IMR-90 (cell line): ENCODE measurements around the gene CELF5. TPM values are rescaled to one million over a fixed set of nuclear protein-coding genes. Genes with fewer than 3 reads are reported as not detected.

Source experiments
- ATAC-seq: fragments of 200-7000 bp; cut with Tn5 transposase; 2 replicates; pipeline ENCODE4 v1.9.1; 2020; ENCODE audit warnings: low read depth, mild to moderate bottlenecking, moderate library complexity
- BruUV-seq: library from RNA; stranded (reverse); fragments of 400-500 nt; replicated peaks from 2 replicates; lab custom pipeline; 2021; lab: Mats Ljungman, UMichigan
- CTCF ChIA-PET: fragments of 300-600 bp; formaldehyde crosslinking; extraction: SDS; loops from one replicate; lab custom pipeline; 2021; ENCODE audit warnings: antibody characterized with exemption; lab: Yijun Ruan, JAX
- POLR2A ChIA-PET: fragments of 300-600 bp; sonication (Branson Sonifier 250); formaldehyde crosslinking; loops from one replicate; lab custom pipeline; 2022; ENCODE audit warnings: antibody characterized with exemption; ENCODE audit not compliant: unreplicated experiment; lab: Charles Lee
- DNase-seq: peaks from one replicate; pipeline ENCODE4 v3.0.0; 2013
- H2AFZ ChIP-seq: replicated peaks from 2 replicates; pipeline ENCODE3; 2013; ENCODE audit warnings: low read length, mild to moderate bottlenecking; ENCODE audit not compliant: poor library complexity
- H2AK5ac ChIP-seq: 2 replicates; pipeline ENCODE4 v1.6.1; 2013; ENCODE audit warnings: low read depth, low read length, inconsistent platforms
- H2AK9ac ChIP-seq: replicated peaks from 2 replicates; pipeline ENCODE3; 2013; ENCODE audit warnings: mild to moderate bottlenecking, low read depth, low read length, moderate library complexity; ENCODE audit not compliant: poor library complexity
- H2BK120ac ChIP-seq: 2 replicates; pipeline ENCODE4 v1.6.1; 2013; ENCODE audit warnings: low read depth, low read length, inconsistent platforms
- H2BK15ac ChIP-seq: 3 replicates; pipeline ENCODE4 v1.6.1; 2013; ENCODE audit warnings: low read depth, low read length, inconsistent platforms
- H2BK20ac ChIP-seq: 2 replicates; pipeline ENCODE4 v1.6.1; 2013; ENCODE audit warnings: low read depth, mild to moderate bottlenecking, inconsistent platforms, low read length, moderate library complexity
- H2BK5ac ChIP-seq: 2 replicates; pipeline ENCODE4 v1.6.1; 2013; ENCODE audit warnings: mild to moderate bottlenecking, low read depth, low read length, inconsistent platforms; ENCODE audit not compliant: poor library complexity, severe bottlenecking
- H3K14ac ChIP-seq: replicated peaks from 2 replicates; pipeline ENCODE4 v1.6.1; 2013; ENCODE audit warnings: low read depth, low read length, inconsistent platforms
- H3K18ac ChIP-seq: 2 replicates; pipeline ENCODE4 v1.6.1; 2013; ENCODE audit warnings: low read depth, low read length, control low read depth
- H3K23ac ChIP-seq: 2 replicates; pipeline ENCODE4 v1.6.1; 2013; ENCODE audit warnings: low read depth, low read length, inconsistent platforms
- H3K27ac ChIP-seq: 2 replicates; pipeline ENCODE4 v1.5.1; 2013; ENCODE audit warnings: mild to moderate bottlenecking, control low read depth, low read length; ENCODE audit not compliant: insufficient read depth
- H3K27me3 ChIP-seq: 2 replicates; pipeline ENCODE4 v1.6.1; 2013; ENCODE audit warnings: low read length; ENCODE audit not compliant: control insufficient read depth, insufficient read depth
- H3K36me3 ChIP-seq: 2 replicates; pipeline ENCODE4 v1.6.1; 2013; ENCODE audit warnings: low read length, mixed read lengths; ENCODE audit not compliant: control insufficient read depth, insufficient read depth
- H3K4ac ChIP-seq: 2 replicates; pipeline ENCODE4 v1.6.1; 2013; ENCODE audit warnings: low read depth, low read length, inconsistent platforms
- H3K4me1 ChIP-seq: 2 replicates; pipeline ENCODE4 v1.6.1; 2013; ENCODE audit warnings: low read length, mixed read lengths; ENCODE audit not compliant: control insufficient read depth, insufficient read depth
- H3K4me2 ChIP-seq: 2 replicates; pipeline ENCODE4 v1.6.1; 2013; ENCODE audit warnings: low read depth, mild to moderate bottlenecking, control low read depth, low read length, moderate library complexity
- H3K4me3 ChIP-seq: 2 replicates; pipeline ENCODE4 v1.5.1; 2013; ENCODE audit warnings: low read depth, mild to moderate bottlenecking, control low read depth, low read length, moderate library complexity; ENCODE audit not compliant: insufficient read depth
- H3K56ac ChIP-seq: 2 replicates; pipeline ENCODE4 v1.6.1; 2013; ENCODE audit warnings: low read length, inconsistent platforms; ENCODE audit not compliant: insufficient read depth; ENCODE audit errors: extremely low read depth
- H3K79me1 ChIP-seq, 2 experiments: 2 replicates each; pipeline ENCODE4 v1.6.1; 2013; ENCODE audit warnings: low read length in 2 of 2, inconsistent platforms in 1 of 2, low read depth in 1 of 2
- H3K9ac ChIP-seq: 2 replicates; pipeline ENCODE4 v1.6.1; 2013; ENCODE audit warnings: low read depth, low read length, control low read depth
- H3K9me1 ChIP-seq: 2 replicates; pipeline ENCODE4 v1.6.1; 2013; ENCODE audit warnings: low read length, inconsistent platforms; ENCODE audit not compliant: insufficient read depth
- H3K9me3 ChIP-seq: 2 replicates; pipeline ENCODE4 v1.6.1; 2013; ENCODE audit warnings: low read length; ENCODE audit not compliant: control insufficient read depth, insufficient read depth
- H4K20me1 ChIP-seq: 2 replicates; pipeline ENCODE4 v1.6.1; 2013; ENCODE audit warnings: low read length, inconsistent platforms; ENCODE audit not compliant: insufficient read depth
- H4K5ac ChIP-seq: 2 replicates; pipeline ENCODE4 v1.6.1; 2013; ENCODE audit warnings: mild to moderate bottlenecking, low read depth, low read length, control low read depth
- H4K8ac ChIP-seq, 2 experiments: 2 replicates each; pipeline ENCODE4 v1.6.1; 2013; ENCODE audit warnings: low read depth in 2 of 2, low read length in 2 of 2, control low read depth in 1 of 2, inconsistent platforms in 1 of 2
- H4K91ac ChIP-seq: 2 replicates; pipeline ENCODE4 v1.6.1; 2013; ENCODE audit warnings: low read depth, low read length, inconsistent platforms; ENCODE audit not compliant: insufficient read depth
- CEBPB ChIP-seq: IDR thresholded peaks from 2 replicates; pipeline ENCODE4 v1.6.1; 2012; ENCODE audit warnings: low read depth, low read length, improper control_type of control experiment
- NFE2L2 ChIP-seq: fragments of 150-350 bp; IDR thresholded peaks from 2 replicates; pipeline ENCODE4 v1.6.1; 2016; ENCODE audit warnings: low read depth, mild to moderate bottlenecking, low read length
- RCOR1 ChIP-seq: IDR thresholded peaks from 2 replicates; pipeline ENCODE4 v1.6.1; 2012; ENCODE audit warnings: mild to moderate bottlenecking, low read length, improper control_type of control experiment; ENCODE audit not compliant: insufficient replicate concordance
- RFX5 ChIP-seq: IDR thresholded peaks from 2 replicates; pipeline ENCODE4 v1.8.0; 2012; ENCODE audit warnings: low read depth, mild to moderate bottlenecking, low read length, moderate library complexity
- SMC3 ChIP-seq: fragments of 150-350 bp; IDR thresholded peaks from 2 replicates; pipeline ENCODE4 v1.6.1; 2016; ENCODE audit warnings: low read depth, mild to moderate bottlenecking, antibody characterized with exemption, low read length, moderate library complexity
- WGBS, 2 experiments: methylation state at CpG; one replicate each; pipeline versions ENCODE4 v1.1.5 to v1.1.7; 2013; ENCODE audit warnings: missing lambda C conversion rate in 2 of 2; ENCODE audit not compliant: insufficient read length in 1 of 2; ENCODE audit errors: extremely low coverage in 2 of 2; 5-methylcytosine and 5-hydroxymethylcytosine counted together
- dilution Hi-C: fragments of 300-500 bp; cut with HindIII; formaldehyde crosslinking; loops from one replicate; pipeline ENCODE4 v1.14.3; 2018; ENCODE audit warnings: low sequenced_read_pairs; ENCODE audit not compliant: unreplicated experiment
- in situ Hi-C: fragments of 300-500 bp; cut with MboI; formaldehyde crosslinking; loops from 3 replicates; pipeline ENCODE4 v1.14.3; 2019; ENCODE audit warnings: low sequenced_read_pairs, inconsistent platforms, mixed read lengths
- intact Hi-C: fragments of 100-400 bp; cut with micrococcal nuclease; formaldehyde crosslinking; loops from 2 replicates; pipeline ENCODE4 v1.10.0; 2022
- polyA plus RNA-seq, 3 experiments: library from polyadenylated mRNA; depleted of rRNA; stranded (reverse); fragments of >200 nt; gene quantifications; 2 replicates each; pipeline ENCODE4 v1.2.3, GENCODE V29; 2012; ENCODE audit warnings: low replicate concordance in 1 of 3
- total RNA-seq: library from RNA; depleted of rRNA; stranded (reverse); fragments of >200 nt; gene quantifications from 2 replicates; pipeline ENCODE4 v1.2.3, GENCODE V29; 2012

The CELF5 gene
- total and polyA plus RNA-seq, 2 of the 4 experiments (the other 2 are of a cell fraction) = 0.02 TPM; not detected in 1

GRCh38 chr19:3263866-3264265 is 39.4 kb downstream of the CELF5 start:
- Histone ChIP-seq H3K14ac (no peak overlapping the region), H3K27ac (no peak overlapping the region), H2BK20ac (no peak overlapping the region), H3K4ac (no peak overlapping the region), H3K9me3 (no peaks in the 10 kb centered on the region), H4K91ac (no peak overlapping the region), H3K23ac (no peak overlapping the region), H3K79me1 (no peaks in the 10 kb centered on the region), H2AK9ac (no peak overlapping the region), H3K4me1 (no peaks in the 10 kb centered on the region), H4K8ac (no peak overlapping the region), H3K18ac (no peak overlapping the region), H3K27me3 (peaks cover 33% of the 10 kb centered on the region), H3K4me2 (no peak overlapping the region), H4K20me1 (no peaks in the 10 kb centered on the region), H3K36me3 (no peaks in the 10 kb centered on the region), H3K4me3 (no peak overlapping the region), H4K5ac (no peak overlapping the region), H3K56ac (no peak overlapping the region), H2AK5ac (no peak overlapping the region), H3K9ac (no peak overlapping the region), H2BK5ac (no peak overlapping the region), H3K9me1 (no peaks in the 10 kb centered on the region), H2BK15ac (no peak overlapping the region), H2AFZ (no peak overlapping the region), H2BK120ac (no peak overlapping the region)
- ChIA-PET POLR2A (no interaction called here), CTCF (no interaction called here)
- in situ Hi-C loops = no loop called here
- WGBS, 2 experiments = 70% methylated on average over 3 of the region's 9 CpGs; no CpG with 5 or more reads in 1 of the 2 experiments
- DNase-seq (no peak), ATAC-seq (no peak)
- intact Hi-C loops = no loop called here
- dilution Hi-C loops = no loop called here
- BruUV-seq = no TSS peak
- TF ChIP-seq NFE2L2 = no peak
- no peak for TF ChIP-seq CEBPB
- TF ChIP-seq SMC3 = no peak
- no peak for TF ChIP-seq RFX5
- no peak for TF ChIP-seq RCOR1
